Esophagus squamous epithelium (tissue), 5 donors: Measurements from ENCODE around the gene RMND1. TPM values are rescaled to one million over a fixed set of nuclear protein-coding genes. Genes with fewer than 3 reads are reported as not detected.
"Not testable (repeated sequence)": the region's sequence is repeated elsewhere in the genome, so short reads cannot be mapped to it uniquely, and the experiment has no call there.

Source experiments
- DNase-seq: peaks from one replicate; lab custom pipeline; 2025; lab: John Stamatoyannopoulos, UW
- H3K27ac ChIP-seq, 4 donors: fragments of 200-600 bp; sonication (generic); one replicate each; pipeline ENCODE4 v1.5.1; 2016 to 2019; ENCODE audit warnings: mild to moderate bottlenecking in 1 of 4
- H3K27me3 ChIP-seq, 4 donors: fragments of 200-600 bp; sonication (generic); 1 replicate in 3 of 4; 2 replicates in 1 of 4; pipeline versions ENCODE4 v1.5.1 to v1.6.0; 2017 to 2021; ENCODE audit warnings: antibody characterized with exemption in 1 of 4
- H3K36me3 ChIP-seq, 3 donors: fragments of 200-600 bp; sonication (generic); one replicate each; pipeline ENCODE4 v1.5.1; 2016 to 2019
- H3K4me1 ChIP-seq, 3 donors: fragments of 200-600 bp; sonication (generic); one replicate each; pipeline ENCODE4 v1.5.1; 2017 to 2019
- H3K4me3 ChIP-seq, 4 donors: fragments of 200-600 bp; sonication (generic); 1 replicate in 3 of 4; 2 replicates in 1 of 4; pipeline ENCODE4 v1.5.1; 2016 to 2019; ENCODE audit warnings: mild to moderate bottlenecking in 2 of 4, moderate library complexity in 1 of 4
- H3K9me3 ChIP-seq, 3 donors: fragments of 200-600 bp; sonication (generic); one replicate each; pipeline ENCODE4 v1.5.1; 2016 to 2019
- POLR2A ChIP-seq, 4 donors: fragments of 450-650 bp; IDR thresholded peaks; one replicate each; pipeline ENCODE4 v1.6.1; 2017; ENCODE audit warnings: antibody characterized with exemption in 4 of 4, mild to moderate bottlenecking in 4 of 4, moderate library complexity in 3 of 4
- WGBS, 2 donors: methylation state at CpG; one replicate each; pipeline ENCODE4 v1.1.5; 2018; 5-methylcytosine and 5-hydroxymethylcytosine counted together
- intact Hi-C: fragments of 100-400 bp; cut with DNase I; formaldehyde crosslinking; loops from one replicate; pipeline ENCODE4 v1.15.0; 2022
- total RNA-seq, 4 donors: library from RNA; depleted of rRNA; stranded (reverse); fragments of >200 nt; gene quantifications; one replicate each; pipeline ENCODE4 v1.1.0, GENCODE V29; 2016
- TF ChIP-seq, protein P1 (sequence below), 6 experiments: fragments of 450-650 bp in 4 of 6; fragments of 200-600 bp in 2 of 6; sonication (generic) in 2 of 6; IDR thresholded peaks; one replicate each; pipeline ENCODE4 v1.5.1; 2016 to 2019; ENCODE audit warnings: antibody characterized with exemption in 6 of 6, mild to moderate bottlenecking in 4 of 6, moderate library complexity in 4 of 6
- donor health status: DM: yes; HTN: yes; CAD: no.

The RMND1 gene
- total RNA-seq, 4 donors from 2014 or later: 4.6 to 25.9 (median 15.3) TPM

DNA sequence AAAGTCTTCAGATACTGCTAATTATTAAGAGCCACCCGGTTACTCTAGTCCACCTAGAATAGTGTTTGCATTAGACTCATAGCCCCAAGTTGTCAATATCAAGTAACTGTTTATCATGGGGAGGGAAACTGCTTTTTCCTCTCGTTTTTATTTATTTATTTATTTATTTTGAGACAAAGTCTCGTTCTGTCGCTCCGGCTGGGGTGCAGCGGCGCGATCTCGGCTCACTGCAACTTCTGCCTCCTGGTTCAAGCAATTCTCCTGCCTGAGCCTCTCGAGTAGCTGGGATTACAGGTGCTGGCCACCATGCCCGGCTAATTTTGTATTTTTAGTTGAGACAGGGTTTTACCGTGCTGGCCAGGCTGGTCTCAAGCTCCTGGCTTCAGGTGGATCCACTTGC is 25.8 kb upstream of the RMND1 start:
- H3K36me3 ChIP-seq: no peaks in the 10 kb centered on the region
- no peaks in the 10 kb centered on the region for H3K9me3 ChIP-seq
- no peak for DNase-seq
- no peak for TF ChIP-seq POLR2A (IDR thresholded peaks at IDR 0.05)
- TF ChIP-seq, protein P1, sequence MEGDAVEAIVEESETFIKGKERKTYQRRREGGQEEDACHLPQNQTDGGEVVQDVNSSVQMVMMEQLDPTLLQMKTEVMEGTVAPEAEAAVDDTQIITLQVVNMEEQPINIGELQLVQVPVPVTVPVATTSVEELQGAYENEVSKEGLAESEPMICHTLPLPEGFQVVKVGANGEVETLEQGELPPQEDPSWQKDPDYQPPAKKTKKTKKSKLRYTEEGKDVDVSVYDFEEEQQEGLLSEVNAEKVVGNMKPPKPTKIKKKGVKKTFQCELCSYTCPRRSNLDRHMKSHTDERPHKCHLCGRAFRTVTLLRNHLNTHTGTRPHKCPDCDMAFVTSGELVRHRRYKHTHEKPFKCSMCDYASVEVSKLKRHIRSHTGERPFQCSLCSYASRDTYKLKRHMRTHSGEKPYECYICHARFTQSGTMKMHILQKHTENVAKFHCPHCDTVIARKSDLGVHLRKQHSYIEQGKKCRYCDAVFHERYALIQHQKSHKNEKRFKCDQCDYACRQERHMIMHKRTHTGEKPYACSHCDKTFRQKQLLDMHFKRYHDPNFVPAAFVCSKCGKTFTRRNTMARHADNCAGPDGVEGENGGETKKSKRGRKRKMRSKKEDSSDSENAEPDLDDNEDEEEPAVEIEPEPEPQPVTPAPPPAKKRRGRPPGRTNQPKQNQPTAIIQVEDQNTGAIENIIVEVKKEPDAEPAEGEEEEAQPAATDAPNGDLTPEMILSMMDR (IDR thresholded peaks at IDR 0.05): no peak
- H3K4me1 ChIP-seq: peaks cover 0 to 22% (median 7%) of the 10 kb centered on the region in 3 donors
- 94 to 95% methylated on average over 12 of the region's 12 CpGs for WGBS, 2 donors
- no peak overlapping the region for H3K27ac ChIP-seq
- H3K4me3 ChIP-seq: no peak overlapping the region
- intact Hi-C loops: no loop called here
- no peaks in the 10 kb centered on the region for H3K27me3 ChIP-seq

DNA sequence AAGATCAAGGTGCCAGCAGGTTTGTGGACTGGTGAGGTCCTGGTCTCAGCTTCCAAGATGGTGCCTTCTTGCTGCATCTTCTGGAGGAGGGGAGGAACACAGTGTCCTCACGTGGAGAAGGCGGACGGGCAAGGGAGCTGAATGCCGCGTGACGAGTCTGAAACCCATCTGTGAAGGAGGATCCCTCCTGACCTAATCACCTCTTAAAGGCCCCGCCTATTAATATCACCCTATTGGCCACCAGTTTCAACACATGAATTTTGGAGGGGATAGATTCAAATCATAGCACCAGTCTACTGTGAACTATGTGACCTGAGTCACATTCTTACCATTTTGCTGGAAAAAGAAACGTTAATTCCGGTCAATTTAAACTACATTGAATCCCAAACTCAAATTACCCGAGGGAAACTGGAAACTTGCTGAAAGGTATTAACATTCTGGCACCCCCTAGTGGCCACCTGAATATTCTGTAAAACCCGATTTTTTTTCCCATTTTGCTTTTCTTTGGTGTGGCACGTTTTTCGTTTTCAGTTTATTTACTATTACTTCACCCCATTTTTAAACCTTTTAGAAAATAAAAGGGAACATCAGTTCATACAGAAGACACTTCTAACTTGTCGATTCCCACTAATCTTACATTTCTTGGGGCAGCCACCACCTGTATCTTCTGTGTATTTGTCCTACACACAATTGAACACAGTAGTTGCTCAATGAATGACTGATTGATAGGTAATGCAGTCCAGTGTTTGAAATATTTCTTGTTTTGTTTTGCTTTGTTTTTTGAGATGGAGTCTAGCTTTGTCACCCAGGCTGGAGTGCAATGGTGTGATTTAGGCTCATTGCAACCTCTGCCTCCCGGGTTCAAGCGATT is 24.0 kb upstream of the RMND1 start:
- TF ChIP-seq POLR2A (IDR thresholded peaks at IDR 0.05): no peak
- TF ChIP-seq, protein P1 (IDR thresholded peaks at IDR 0.05): peak; percentile 54 to 90 (median 68)
- H3K4me3 ChIP-seq: peak overlapping the region in 1 of 4 donors; percentile 42
- 16 to 39% methylated on average over 8 to 16 of the region's 16 CpGs for WGBS, 2 donors
- H3K9me3 ChIP-seq: no peaks in the 10 kb centered on the region
- no peak for DNase-seq
- H3K4me1 ChIP-seq: peaks cover 0 to 8% (median 0%) of the 10 kb centered on the region in 3 donors
- H3K36me3 ChIP-seq: peaks cover 0 to under 1% (median 0%) of the 10 kb centered on the region in 3 donors
- intact Hi-C loops: no loop called here
- H3K27ac ChIP-seq: no peak overlapping the region
- H3K27me3 ChIP-seq: no peaks in the 10 kb centered on the region

DNA sequence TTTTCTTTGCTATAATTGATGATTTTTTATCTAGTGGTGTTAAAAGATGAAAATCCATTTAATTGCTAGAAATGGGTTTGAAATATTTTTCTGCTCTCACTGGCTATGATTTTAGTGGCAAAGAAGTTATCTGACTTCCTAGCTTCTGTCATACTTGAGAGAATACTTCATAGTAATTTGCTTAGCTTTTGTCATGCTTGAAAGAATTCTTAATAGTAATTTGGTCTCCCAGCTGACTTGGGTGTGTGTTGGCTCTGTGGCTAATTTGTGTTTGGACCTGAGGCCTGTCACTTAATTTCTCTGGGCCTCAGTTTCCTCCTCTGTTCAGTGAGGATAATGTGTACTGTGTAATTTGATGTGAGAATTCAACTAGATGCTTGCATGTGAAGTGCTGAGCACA is 12.8 kb upstream of the RMND1 start:
- intact Hi-C loops: no loop called here
- H3K9me3 ChIP-seq: no peaks in the 10 kb centered on the region
- H3K36me3 ChIP-seq: peaks cover 0 to 77% (median 6%) of the 10 kb centered on the region in 3 donors
- H3K4me3 ChIP-seq: no peak overlapping the region
- DNase-seq: no peak
- TF ChIP-seq, protein P1 (IDR thresholded peaks at IDR 0.05): no peak
- no peak for TF ChIP-seq POLR2A (IDR thresholded peaks at IDR 0.05)
- H3K27me3 ChIP-seq: no peaks in the 10 kb centered on the region
- H3K27ac ChIP-seq: no peak overlapping the region
- H3K4me1 ChIP-seq: no peaks in the 10 kb centered on the region

DNA sequence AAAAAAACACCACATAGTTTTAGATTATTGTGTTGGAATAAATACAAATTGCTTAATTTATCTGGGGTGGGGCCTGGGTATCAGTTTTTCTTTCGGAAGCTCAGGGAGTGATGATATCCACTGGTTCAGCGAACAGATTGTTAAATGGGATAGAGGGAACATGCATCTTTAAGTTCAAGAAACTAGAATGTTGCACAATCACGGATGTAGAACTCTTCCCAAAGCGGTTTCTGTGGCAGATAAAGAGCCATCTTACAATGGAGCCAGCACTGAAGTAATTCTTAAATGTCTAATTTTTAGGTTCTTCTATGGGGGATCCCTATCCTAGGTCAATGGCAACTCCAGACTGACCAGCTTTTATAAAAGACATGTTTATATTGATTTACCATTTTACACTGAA is 9.7 kb upstream of the RMND1 start:
- WGBS, 2 donors: 84 to 94% methylated on average over 4 of the region's 4 CpGs
- intact Hi-C loops: no loop called here
- Histone ChIP-seq H3K27ac (no peak overlapping the region), H3K9me3 (no peaks in the 10 kb centered on the region), H3K27me3 (no peaks in the 10 kb centered on the region), H3K4me1 (no peaks in the 10 kb centered on the region), H3K4me3 (no peak overlapping the region), H3K36me3 (peaks cover 0 to 68% (median 6%) of the 10 kb centered on the region in 3 donors)
- TF ChIP-seq POLR2A (IDR thresholded peaks at IDR 0.05): no peak
- TF ChIP-seq, protein P1 (IDR thresholded peaks at IDR 0.05): no peak
- no peak for DNase-seq

DNA sequence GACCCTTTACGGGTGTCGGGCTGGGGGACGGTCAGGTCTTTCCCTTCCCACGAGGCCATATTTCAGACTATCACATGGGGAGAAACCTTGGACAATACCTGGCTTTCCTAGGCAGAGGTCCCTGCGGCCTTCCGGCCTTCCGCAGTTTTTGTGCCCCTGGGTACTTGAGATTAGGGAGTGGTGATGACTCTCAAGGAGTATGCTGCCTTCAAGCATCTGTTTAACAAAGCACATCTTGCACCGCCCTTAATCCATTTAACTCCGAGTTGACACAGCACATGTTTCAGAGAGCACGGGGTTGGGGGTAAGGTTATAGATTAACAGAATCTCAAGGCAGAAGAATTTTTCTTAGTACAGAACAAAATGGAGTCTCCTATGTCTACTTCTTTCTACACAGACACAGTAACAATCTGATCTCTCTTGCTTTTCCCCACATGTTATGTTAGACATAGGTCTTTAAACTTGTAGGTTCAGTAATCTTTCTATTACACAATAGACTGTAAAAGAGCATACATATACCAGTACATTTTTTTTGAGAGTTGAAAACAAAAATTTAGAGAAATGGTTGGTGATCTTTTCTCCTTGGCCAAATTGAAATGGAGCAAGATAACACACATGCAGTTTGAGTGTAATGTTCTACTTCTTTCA is 3.9 kb upstream of the RMND1 start:
- intact Hi-C loops, H3K27ac ChIP-seq: not testable (repeated sequence)
- WGBS, 2 donors: 78 to 91% methylated on average over 3 to 7 of the region's 10 CpGs

More for the DNA sequence above, 3.9 kb upstream of the RMND1 start:
- Histone ChIP-seq H3K36me3 (peaks cover 0 to 35% (median 6%) of the 10 kb centered on the region in 3 donors), H3K4me1 (peaks cover 8 to 29% (median 12%) of the 10 kb centered on the region in 3 donors)
- not testable (repeated sequence) for H3K9me3 ChIP-seq, DNase-seq, H3K27me3 ChIP-seq, H3K4me3 ChIP-seq
